ENCODE data around the gene STAB2.

STAB2 gene

DNA sequence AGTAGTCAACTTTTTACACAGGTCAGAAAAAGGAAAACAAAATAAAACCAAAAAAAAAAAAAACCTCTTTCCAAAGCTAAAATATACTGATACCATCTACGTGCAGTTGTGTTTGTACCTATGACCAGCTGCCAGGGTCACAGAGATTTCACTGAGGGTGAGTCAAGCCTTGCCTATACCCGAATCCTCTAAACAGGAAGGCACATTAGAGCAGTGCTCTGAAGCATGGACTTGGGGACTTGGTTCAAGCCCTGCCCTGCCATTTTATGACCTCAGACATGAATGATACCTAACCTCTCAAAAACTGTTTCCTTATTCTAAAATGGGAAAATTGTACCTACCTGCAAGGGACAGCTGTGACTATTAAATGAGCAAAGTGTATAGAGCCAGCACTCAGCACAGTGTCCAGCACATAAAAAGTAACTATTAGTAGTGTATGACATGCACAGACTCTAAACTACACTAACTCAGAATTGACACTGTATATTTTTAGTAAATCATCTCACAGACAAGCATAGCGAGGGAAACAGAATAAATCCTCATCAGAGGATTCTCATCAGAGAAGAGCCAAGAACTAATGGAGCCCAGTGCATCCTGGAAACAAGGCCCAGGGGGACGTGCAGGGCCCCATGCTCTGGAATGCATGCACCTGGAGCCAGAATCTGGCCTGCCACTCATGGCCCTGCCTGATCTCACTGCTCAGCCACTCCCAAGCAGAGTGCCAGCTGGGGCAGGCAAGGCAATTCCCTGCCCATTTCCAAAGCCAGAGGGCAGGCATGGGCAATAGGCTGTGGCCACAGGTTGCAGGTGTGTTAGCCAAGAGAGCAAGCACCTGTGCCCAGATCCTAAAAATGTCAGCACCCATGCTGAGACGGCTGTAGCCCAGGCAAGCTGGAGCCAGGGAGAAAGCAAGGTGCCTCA lies 196.9 kb downstream of the STAB2 start:
- TF ChIP-seq EZH2phosphoT487 (conservative IDR thresholded peaks at IDR 0.05; ENCODE audit: low read length): no peak
- TF ChIP-seq, protein P1, sequence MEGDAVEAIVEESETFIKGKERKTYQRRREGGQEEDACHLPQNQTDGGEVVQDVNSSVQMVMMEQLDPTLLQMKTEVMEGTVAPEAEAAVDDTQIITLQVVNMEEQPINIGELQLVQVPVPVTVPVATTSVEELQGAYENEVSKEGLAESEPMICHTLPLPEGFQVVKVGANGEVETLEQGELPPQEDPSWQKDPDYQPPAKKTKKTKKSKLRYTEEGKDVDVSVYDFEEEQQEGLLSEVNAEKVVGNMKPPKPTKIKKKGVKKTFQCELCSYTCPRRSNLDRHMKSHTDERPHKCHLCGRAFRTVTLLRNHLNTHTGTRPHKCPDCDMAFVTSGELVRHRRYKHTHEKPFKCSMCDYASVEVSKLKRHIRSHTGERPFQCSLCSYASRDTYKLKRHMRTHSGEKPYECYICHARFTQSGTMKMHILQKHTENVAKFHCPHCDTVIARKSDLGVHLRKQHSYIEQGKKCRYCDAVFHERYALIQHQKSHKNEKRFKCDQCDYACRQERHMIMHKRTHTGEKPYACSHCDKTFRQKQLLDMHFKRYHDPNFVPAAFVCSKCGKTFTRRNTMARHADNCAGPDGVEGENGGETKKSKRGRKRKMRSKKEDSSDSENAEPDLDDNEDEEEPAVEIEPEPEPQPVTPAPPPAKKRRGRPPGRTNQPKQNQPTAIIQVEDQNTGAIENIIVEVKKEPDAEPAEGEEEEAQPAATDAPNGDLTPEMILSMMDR (IDR thresholded peaks at IDR 0.05; ENCODE audit: insufficient read depth, low read length, poor library complexity, severe bottlenecking): no peak
- Histone ChIP-seq H2AFZ (ENCODE audit: low read depth, low read length, severe bottlenecking) (no peak overlapping the region), H3K4me3 (ENCODE audit: insufficient read depth, low read length, poor library complexity, severe bottlenecking) (no peak overlapping the region), H3K9me2 (replicated peaks; ENCODE audit: insufficient read depth, low read length) (no peaks in the 10 kb centered on the region), H3K27ac (ENCODE audit: low read depth, low read length) (no peak overlapping the region), H3F3A (ENCODE audit: insufficient read depth) (no peaks in the 10 kb centered on the region), H3K36me3 (ENCODE audit: low read length) (no peaks in the 10 kb centered on the region), H3K27me3 (ENCODE audit: low read length) (no peaks in the 10 kb centered on the region), H3K9me3 (ENCODE audit: insufficient read depth, low read length) (no peaks in the 10 kb centered on the region), H4K20me1 (ENCODE audit: low read depth, low read length) (no peaks in the 10 kb centered on the region), H3K79me2 (ENCODE audit: insufficient read depth, low read length) (no peaks in the 10 kb centered on the region), H3K9ac (ENCODE audit: low read length) (no peak overlapping the region), H3K4me2 (ENCODE audit: low read depth, low read length, poor library complexity, severe bottlenecking) (no peak overlapping the region)

DNA sequence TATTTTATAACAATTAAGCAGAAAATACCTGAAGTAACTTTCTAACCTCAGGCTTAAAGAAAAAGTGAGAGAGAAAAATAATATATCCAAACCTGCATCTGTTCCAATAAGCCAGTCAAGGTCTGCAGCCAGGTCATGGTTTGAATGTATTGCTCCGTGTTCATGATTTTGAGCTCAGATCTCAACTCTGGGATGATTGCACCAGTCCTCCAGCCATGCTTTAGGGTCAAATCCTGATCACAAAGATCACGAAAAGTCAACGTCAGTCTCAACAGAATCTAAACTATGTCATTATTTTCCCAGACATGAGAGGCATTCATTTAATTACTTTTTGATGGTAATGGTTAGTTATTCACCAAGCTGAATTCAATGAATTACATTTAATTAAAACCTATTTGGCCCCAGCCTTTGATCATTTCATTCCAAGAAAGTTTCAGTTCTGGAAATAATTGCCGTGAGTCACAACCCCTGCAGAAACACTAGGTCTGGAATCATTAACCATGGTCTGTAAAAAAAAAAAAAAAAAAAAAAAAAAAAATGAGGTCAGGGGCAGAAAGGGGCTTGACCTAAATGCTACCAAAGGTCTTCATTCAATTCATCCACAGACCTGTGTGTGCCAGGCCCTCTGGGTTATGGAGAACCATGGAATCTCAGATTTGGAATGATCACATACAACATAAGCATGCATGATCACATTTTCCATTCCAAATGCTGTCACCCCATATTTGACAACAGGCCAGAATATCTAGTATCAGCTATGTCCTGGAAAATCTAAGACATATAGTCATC lies 198.4 kb downstream of the STAB2 start:
- H3F3A ChIP-seq (ENCODE audit: insufficient read depth): no peaks in the 10 kb centered on the region
- no peaks in the 10 kb centered on the region for H3K27me3 ChIP-seq (ENCODE audit: low read length)
- TF ChIP-seq, protein P1 (IDR thresholded peaks at IDR 0.05; ENCODE audit: insufficient read depth, low read length, poor library complexity, severe bottlenecking): no peak
- no peak for TF ChIP-seq EZH2phosphoT487 (conservative IDR thresholded peaks at IDR 0.05; ENCODE audit: low read length)
- no peaks in the 10 kb centered on the region for H4K20me1 ChIP-seq (ENCODE audit: low read depth, low read length)
- no peaks in the 10 kb centered on the region for H3K79me2 ChIP-seq (ENCODE audit: insufficient read depth, low read length)
- H3K4me2 ChIP-seq (ENCODE audit: low read depth, low read length, poor library complexity, severe bottlenecking): no peak overlapping the region
- H3K4me3 ChIP-seq (ENCODE audit: insufficient read depth, low read length, poor library complexity, severe bottlenecking): no peak overlapping the region
- no peak overlapping the region for H3K9ac ChIP-seq (ENCODE audit: low read length)
- H3K27ac ChIP-seq (ENCODE audit: low read depth, low read length): no peak overlapping the region
- no peaks in the 10 kb centered on the region for H3K9me3 ChIP-seq (ENCODE audit: insufficient read depth, low read length)
- H3K9me2 ChIP-seq (replicated peaks; ENCODE audit: insufficient read depth, low read length): no peaks in the 10 kb centered on the region
- H2AFZ ChIP-seq (ENCODE audit: low read depth, low read length, severe bottlenecking): no peak overlapping the region
- H3K36me3 ChIP-seq (ENCODE audit: low read length): no peaks in the 10 kb centered on the region

DNA sequence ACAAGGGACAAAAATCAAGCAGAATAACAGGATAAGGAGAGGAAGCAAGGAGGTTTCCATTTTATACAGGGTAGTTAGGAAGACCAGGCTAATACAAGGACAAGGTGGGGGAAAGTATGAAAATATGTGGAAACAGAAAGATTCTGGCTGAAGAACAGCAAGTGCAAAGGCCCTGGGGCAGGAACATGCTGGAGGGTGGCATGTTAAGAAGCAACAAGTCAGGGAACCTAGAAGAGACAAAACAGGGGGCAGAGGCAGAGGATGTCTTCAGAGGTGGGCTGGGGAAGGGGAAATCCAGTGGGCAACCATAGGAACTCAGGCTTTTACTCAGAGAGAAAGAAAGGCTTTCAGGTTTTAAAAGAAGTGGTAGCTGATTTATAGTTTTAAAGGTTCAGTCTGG lies 199.1 kb downstream of the STAB2 start:
- Histone ChIP-seq H3K36me3 (ENCODE audit: low read length) (no peaks in the 10 kb centered on the region), H3K9ac (ENCODE audit: low read length) (no peak overlapping the region), H3K4me2 (ENCODE audit: low read depth, low read length, poor library complexity, severe bottlenecking) (no peak overlapping the region), H3K79me2 (ENCODE audit: insufficient read depth, low read length) (no peaks in the 10 kb centered on the region), H3K9me3 (ENCODE audit: insufficient read depth, low read length) (no peaks in the 10 kb centered on the region), H3K9me2 (replicated peaks; ENCODE audit: insufficient read depth, low read length) (no peaks in the 10 kb centered on the region), H2AFZ (ENCODE audit: low read depth, low read length, severe bottlenecking) (no peak overlapping the region), H4K20me1 (ENCODE audit: low read depth, low read length) (no peaks in the 10 kb centered on the region), H3K27me3 (ENCODE audit: low read length) (no peaks in the 10 kb centered on the region), H3K4me3 (ENCODE audit: insufficient read depth, low read length, poor library complexity, severe bottlenecking) (no peak overlapping the region), H3K27ac (ENCODE audit: low read depth, low read length) (no peak overlapping the region), H3F3A (ENCODE audit: insufficient read depth) (no peaks in the 10 kb centered on the region)
- TF ChIP-seq, protein P1 (IDR thresholded peaks at IDR 0.05; ENCODE audit: insufficient read depth, low read length, poor library complexity, severe bottlenecking): no peak
- no peak for TF ChIP-seq EZH2phosphoT487 (conservative IDR thresholded peaks at IDR 0.05; ENCODE audit: low read length)

Data from SU-DHL-6 (cell line).